Small intestine (tissue), 7 donors: ENCODE results near the gene DEFB123. TPM values are rescaled to one million over a fixed set of nuclear protein-coding genes. Genes with fewer than 3 reads are reported as not detected.

ENCODE experiments used
- DNase-seq, 2 donors: peaks; one replicate each; pipeline versions ENCODE4 v3.0.0 to v3.0.0-alpha.2; 2013
- FAIRE-seq: peaks from 2 replicates; lab custom pipeline; 2012; peaks lifted over from hg19 to GRCh38; lab: Jason Lieb, UNC
- H3K27ac ChIP-seq, 3 donors: one replicate each; pipeline ENCODE4 v1.5.1; 2013; ENCODE audit warnings: low read length in 2 of 3, mild to moderate bottlenecking in 2 of 3, control low read depth in 1 of 3, inconsistent platforms in 1 of 3, low read depth in 1 of 3, moderate library complexity in 1 of 3
- H3K27me3 ChIP-seq, 3 donors: one replicate each; pipeline ENCODE4 v1.6.1; 2013; ENCODE audit warnings: low read length in 3 of 3, inconsistent platforms in 1 of 3; ENCODE audit not compliant: control insufficient read depth in 3 of 3, insufficient read depth in 3 of 3
- H3K36me3 ChIP-seq, 3 donors: one replicate each; pipeline ENCODE4 v1.6.1; 2013; ENCODE audit warnings: low read length in 3 of 3, inconsistent platforms in 1 of 3, low read depth in 1 of 3, mild to moderate bottlenecking in 1 of 3, moderate library complexity in 1 of 3; ENCODE audit not compliant: control insufficient read depth in 3 of 3, insufficient read depth in 2 of 3
- H3K4me1 ChIP-seq, 3 donors: one replicate each; pipeline ENCODE4 v1.6.1; 2013; ENCODE audit warnings: low read length in 2 of 3, inconsistent platforms in 1 of 3, low read depth in 1 of 3, mild to moderate bottlenecking in 1 of 3, moderate library complexity in 1 of 3; ENCODE audit not compliant: control insufficient read depth in 3 of 3, insufficient read depth in 2 of 3
- H3K4me3 ChIP-seq, 3 donors: one replicate each; pipeline ENCODE4 v1.5.1; 2013; ENCODE audit warnings: low read length in 3 of 3, control low read depth in 1 of 3, inconsistent platforms in 1 of 3, low read depth in 1 of 3, mild to moderate bottlenecking in 1 of 3, moderate library complexity in 1 of 3
- H3K9me3 ChIP-seq, 2 donors: one replicate each; pipeline ENCODE4 v1.6.1; 2013; ENCODE audit warnings: low read depth in 1 of 2, low read length in 1 of 2; ENCODE audit not compliant: control insufficient read depth in 2 of 2, insufficient read depth in 1 of 2
- WGBS, 3 donors: extraction: QIAGEN DNeasy Blood & Tissue Kit; methylation state at CpG; one replicate each; pipeline ENCODE4 v1.1.7; 2013; 5-methylcytosine and 5-hydroxymethylcytosine counted together
- polyA plus RNA-seq, 4 donors: library from polyadenylated mRNA; stranded (reverse) in 3 of 4; unstranded in 1 of 4; fragments of 200-250 nt in 3 of 4; fragments of 120-200 nt in 1 of 4; gene quantifications; one replicate each; pipeline versions ENCODE4 v1.2.1 to v1.2.3, GENCODE V29; 2013
- donor health status: healthy with polysubstance abuse.
- donor health status: control.
- donor health status: control.
- donor health status: Bipolar disorder and iron deficiency.
- donor health status: healthy.

Gene DEFB123
- polyA plus RNA-seq, 4 donors = not detected

GRCh38 chr20:31476294-31476585 is 35.8 kb downstream of the DEFB123 start:
- 50 to 64% (median 64%) methylated on average over 6 of the region's 6 CpGs for WGBS, 3 donors
- no peaks in the 10 kb centered on the region for H3K9me3 ChIP-seq
- no peaks in the 10 kb centered on the region for H3K36me3 ChIP-seq
- H3K4me3 ChIP-seq = no peak overlapping the region
- H3K27me3 ChIP-seq = peaks cover 0 to 24% (median 0%) of the 10 kb centered on the region in 3 donors
- no peaks in the 10 kb centered on the region for H3K4me1 ChIP-seq
- no peak for FAIRE-seq
- DNase-seq = no peak
- no peak overlapping the region for H3K27ac ChIP-seq

- 70 to 77% (median 76%) methylated on average over 6 of the region's 6 CpGs for WGBS, 3 donors
- FAIRE-seq = no peak
- Histone ChIP-seq H3K36me3 (no peaks in the 10 kb centered on the region), H3K27me3 (peaks cover 0 to 24% (median 0%) of the 10 kb centered on the region in 3 donors), H3K4me3 (no peak overlapping the region), H3K27ac (no peak overlapping the region), H3K9me3 (no peaks in the 10 kb centered on the region), H3K4me1 (no peaks in the 10 kb centered on the region)
- no peak for DNase-seq
Measured at GRCh38 chr20:31476643-31477215, 36.3 kb downstream of the DEFB123 start.

GRCh38 chr20:31484001-31484400 is 43.6 kb downstream of the DEFB123 start:
- Histone ChIP-seq H3K27ac (no peak overlapping the region), H3K4me1 (no peaks in the 10 kb centered on the region), H3K36me3 (no peaks in the 10 kb centered on the region), H3K9me3 (peaks cover 0 to 2% of the 10 kb centered on the region in 2 donors), H3K4me3 (no peak overlapping the region), H3K27me3 (peaks cover 0 to 11% (median 0%) of the 10 kb centered on the region in 3 donors)
- no peak for FAIRE-seq
- peak in 1 of 2 donors; percentile 38 for DNase-seq
- 45 to 48% (median 46%) methylated on average over 36 of the region's 36 CpGs for WGBS, 3 donors

- Histone ChIP-seq H3K4me1 (no peaks in the 10 kb centered on the region), H3K27ac (peak overlapping the region in 2 of 3 donors; percentile 75 to 89), H3K4me3 (peak overlapping the region in 1 of 3 donors; percentile 22), H3K36me3 (no peaks in the 10 kb centered on the region), H3K27me3 (peaks cover 0 to 11% (median 0%) of the 10 kb centered on the region in 3 donors), H3K9me3 (peaks cover 0 to 2% of the 10 kb centered on the region in 2 donors)
- FAIRE-seq (no peak), DNase-seq (peak in 1 of 2 donors; percentile 64)
- WGBS, 3 donors = 12 to 13% (median 12%) methylated on average over 31 of the region's 31 CpGs
Measured at GRCh38 chr20:31485450-31486339, 45.3 kb downstream of the DEFB123 start.

GRCh38 chr20:31488115-31488514 is 47.7 kb downstream of the DEFB123 start:
- FAIRE-seq = no peak

GRCh38 chr20:31489152-31489551 is 48.7 kb downstream of the DEFB123 start:
- Histone ChIP-seq H3K27ac (peak overlapping the region in 1 of 3 donors; percentile 28), H3K4me1 (no peaks in the 10 kb centered on the region), H3K27me3 (peaks cover 0 to 11% (median 0%) of the 10 kb centered on the region in 3 donors), H3K4me3 (no peak overlapping the region), H3K36me3 (no peaks in the 10 kb centered on the region), H3K9me3 (peaks cover 0 to 2% of the 10 kb centered on the region in 2 donors)
- FAIRE-seq (no peak), DNase-seq (no peak)
- 69 to 72% (median 71%) methylated on average over 3 of the region's 3 CpGs for WGBS, 3 donors

More at GRCh38 chr20:31488115-31488514, 47.7 kb downstream of the DEFB123 start:
- 44 to 68% (median 51%) methylated on average over 2 of the region's 2 CpGs for WGBS, 3 donors
- Histone ChIP-seq H3K27me3 (peaks cover 0 to 11% (median 0%) of the 10 kb centered on the region in 3 donors), H3K4me1 (no peaks in the 10 kb centered on the region), H3K9me3 (peaks cover 0 to 2% of the 10 kb centered on the region in 2 donors), H3K27ac (no peak overlapping the region), H3K36me3 (no peaks in the 10 kb centered on the region), H3K4me3 (no peak overlapping the region)
- DNase-seq = no peak

- 81 to 88% (median 86%) methylated on average over 3 of the region's 3 CpGs for WGBS, 3 donors
- no peaks in the 10 kb centered on the region for H3K27me3 ChIP-seq
- FAIRE-seq = no peak
- H3K4me3 ChIP-seq = no peak overlapping the region
- H3K36me3 ChIP-seq = no peaks in the 10 kb centered on the region
- H3K4me1 ChIP-seq = no peaks in the 10 kb centered on the region
- DNase-seq = no peak
- no peaks in the 10 kb centered on the region for H3K9me3 ChIP-seq
- H3K27ac ChIP-seq = no peak overlapping the region
Measured at GRCh38 chr20:31490752-31491151, 50.3 kb downstream of the DEFB123 start.

GRCh38 chr20:31494131-31494530 is 53.7 kb downstream of the DEFB123 start:
- Histone ChIP-seq H3K4me1 (no peaks in the 10 kb centered on the region), H3K27ac (no peak overlapping the region), H3K27me3 (no peaks in the 10 kb centered on the region), H3K9me3 (no peaks in the 10 kb centered on the region), H3K36me3 (no peaks in the 10 kb centered on the region), H3K4me3 (no peak overlapping the region)
- peak in 1 of 2 donors; percentile 11 for DNase-seq
- 41 to 51% (median 44%) methylated on average over 2 of the region's 2 CpGs for WGBS, 3 donors
- no peak for FAIRE-seq
